Stimulated activated CD4-positive, alpha-beta T cell treated with anti-CD3 and anti-CD28 coated beads, Interleukin-15, amount 100 ng/mL, for 1 hour (primary cell): ENCODE results near the gene CSNK1G3.
"Not testable (repeated sequence)": the region's sequence is repeated elsewhere in the genome, so short reads cannot be mapped to it uniquely, and the experiment has no call there.

Source experiments
- DNase-seq, 2 donors: peaks; one replicate each; pipeline ENCODE4 v3.0.0-alpha.2; 2020; ENCODE audit warnings: low read depth in 1 of 2, low spot score in 1 of 2

The CSNK1G3 gene

DNA sequence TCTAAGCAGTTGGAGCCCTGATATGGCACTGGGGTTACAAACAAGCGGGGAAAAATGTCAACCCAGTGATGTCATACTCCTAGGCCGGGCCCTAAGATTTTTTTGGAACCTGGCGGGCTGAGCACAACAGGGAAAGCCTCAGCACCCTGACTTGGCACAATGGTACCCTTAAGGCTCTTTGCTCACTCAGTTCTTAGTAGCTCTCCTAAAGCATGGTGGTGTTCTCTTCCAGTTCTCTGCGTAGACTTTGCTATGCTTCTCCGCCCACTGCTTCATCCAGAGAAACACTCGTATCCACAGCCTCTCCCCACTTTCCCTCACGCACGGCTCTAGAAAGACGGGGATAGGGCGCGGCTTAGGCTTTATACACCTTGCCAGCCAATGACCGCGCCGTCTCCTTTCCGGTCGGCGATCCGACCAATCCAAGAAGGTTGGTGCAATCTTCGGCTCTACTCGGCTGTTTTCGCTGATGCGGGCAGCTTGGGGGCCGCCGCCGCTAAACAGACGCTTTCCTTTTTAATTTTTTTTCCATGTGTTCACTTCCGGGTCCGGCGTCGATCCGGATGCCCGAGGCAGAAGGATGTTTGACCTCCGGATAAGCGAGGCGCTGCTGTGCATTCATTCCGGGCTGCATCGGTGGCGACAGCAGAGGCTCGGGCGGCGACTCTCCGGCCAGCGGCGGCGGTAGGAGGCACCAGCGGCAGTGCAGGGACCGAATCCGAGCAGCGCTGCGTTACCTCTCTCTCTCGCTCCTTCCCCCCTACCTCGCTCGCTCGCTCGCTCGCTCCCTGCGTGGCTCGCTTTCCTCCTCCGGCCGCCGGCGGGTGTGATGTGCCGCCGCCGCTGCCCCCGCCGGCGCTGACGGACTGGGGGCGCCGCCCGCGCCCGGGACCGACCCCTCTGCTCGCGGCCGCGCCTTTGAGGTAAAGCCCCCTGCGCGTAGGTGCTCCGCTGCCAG is at the start of gene CSNK1G3:
CSNK1G3 (plus strand) TSS at position 530 of the 958 bp plus-strand sequence. CDS start 33,487 bp downstream, outside the sequence.
- peak; percentile 76 to 81 for DNase-seq

DNA sequence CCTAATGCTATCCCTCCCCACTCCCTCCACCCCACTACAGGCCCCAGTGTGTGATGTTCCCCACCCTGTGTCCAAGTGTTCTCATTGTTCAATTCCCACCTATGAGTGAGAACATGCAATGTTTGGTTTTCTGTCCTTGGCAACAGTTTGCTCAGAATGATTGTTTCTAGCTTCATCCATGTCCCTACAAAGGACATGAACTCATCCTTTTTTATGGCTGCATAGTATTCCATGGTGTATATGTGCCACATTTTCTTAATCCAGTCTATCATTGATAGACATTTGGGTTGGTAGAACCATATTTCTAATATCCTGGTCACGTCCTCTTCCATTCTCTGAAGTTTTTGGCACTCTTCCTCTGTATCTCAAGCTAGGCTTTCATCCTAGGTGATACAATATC is 45.1 kb upstream of the CSNK1G3 start:
- DNase-seq = not testable (repeated sequence)

DNA sequence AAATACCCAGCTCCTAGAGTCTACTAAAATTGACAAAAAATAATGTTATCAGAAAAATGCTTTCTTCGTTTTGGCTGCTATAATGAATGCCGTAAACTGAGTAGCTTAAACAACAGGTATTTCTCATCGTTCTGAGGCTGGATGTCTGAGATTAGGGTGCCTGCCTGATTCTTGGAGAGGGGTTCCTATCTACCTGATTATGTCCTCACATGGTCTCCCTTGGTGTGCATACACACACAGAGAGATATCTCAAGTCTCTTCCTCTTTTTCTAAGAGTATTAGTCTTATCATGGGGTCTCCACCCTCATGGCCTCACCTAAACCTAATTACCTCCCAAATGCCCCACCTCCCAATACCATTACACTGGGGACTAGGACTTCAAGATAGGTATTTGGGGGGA is 40.6 kb upstream of the CSNK1G3 start:
- no peak for DNase-seq

DNA sequence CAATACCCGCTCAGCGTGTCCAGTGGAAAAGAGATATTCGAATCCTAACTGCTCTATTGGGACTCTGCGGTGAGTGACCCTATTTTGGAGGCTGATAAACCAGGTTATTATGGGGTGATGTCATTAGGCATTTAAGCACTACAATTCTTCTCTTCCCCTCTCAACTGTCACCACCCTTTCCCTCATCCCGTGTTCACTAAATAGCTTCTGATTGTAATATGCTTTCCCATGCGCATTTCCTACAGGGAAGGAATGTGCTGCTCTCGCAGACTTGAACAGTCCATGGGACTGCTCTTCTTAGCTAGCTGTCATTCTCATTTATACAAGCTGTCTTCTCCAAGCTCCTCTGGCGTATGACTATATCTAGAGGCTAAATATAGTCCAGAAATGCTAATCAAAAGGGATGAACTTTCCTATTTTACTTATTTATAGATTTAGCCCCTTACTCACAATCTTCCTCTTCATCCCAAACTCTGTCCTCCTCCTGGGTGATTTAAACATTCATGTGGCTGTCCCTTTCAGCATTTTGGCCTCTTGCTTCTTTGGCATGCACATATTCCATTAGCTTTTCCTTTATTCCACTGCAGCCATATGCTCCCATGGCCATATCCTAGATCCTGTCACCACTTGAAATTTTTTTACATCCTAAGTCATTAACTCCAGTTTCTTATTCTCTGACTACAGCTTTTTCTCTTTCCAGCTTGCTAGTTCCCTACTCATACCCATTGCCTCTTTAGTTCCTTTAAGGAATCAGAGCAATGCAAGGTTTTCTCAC is 39.6 kb upstream of the CSNK1G3 start:
- no peak for DNase-seq

DNA sequence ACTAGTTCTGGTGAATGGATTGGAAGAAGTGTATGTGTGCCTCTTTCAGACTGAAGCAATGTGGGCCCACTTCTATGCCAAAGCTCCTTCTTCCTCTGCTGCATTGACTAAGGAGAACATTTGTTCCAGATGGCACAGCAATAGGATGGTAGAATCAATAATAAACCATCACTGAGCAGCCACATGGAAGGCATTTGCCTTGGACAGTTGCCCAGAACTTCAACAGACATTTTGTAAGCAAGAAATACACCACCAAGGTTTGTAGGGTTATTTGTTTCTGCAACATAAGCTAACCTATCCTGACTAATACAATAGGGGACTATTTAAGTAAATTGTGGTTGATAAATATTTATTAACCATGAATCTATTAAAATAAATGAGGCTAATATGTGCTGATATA is 37.7 kb upstream of the CSNK1G3 start:
- DNase-seq = no peak

DNA sequence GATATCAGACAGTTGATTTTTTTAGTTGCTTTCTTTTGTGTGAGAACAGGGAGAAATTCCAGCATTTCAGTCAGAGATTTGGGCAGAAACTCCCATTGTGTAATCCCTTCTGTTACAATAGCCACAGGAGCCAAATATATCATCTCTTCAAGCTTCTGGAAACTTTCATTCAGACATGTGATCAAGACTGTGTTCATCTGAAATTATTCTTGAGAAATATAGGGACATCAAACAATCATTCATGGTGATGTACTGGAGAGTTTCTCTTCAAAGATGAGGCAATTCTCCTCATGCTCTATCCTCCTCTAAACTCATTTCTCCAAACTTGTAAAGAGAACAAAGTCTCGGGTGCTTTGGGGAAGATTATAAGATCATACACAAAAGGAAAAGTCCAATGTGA is 35.2 kb upstream of the CSNK1G3 start:
- DNase-seq = no peak

DNA sequence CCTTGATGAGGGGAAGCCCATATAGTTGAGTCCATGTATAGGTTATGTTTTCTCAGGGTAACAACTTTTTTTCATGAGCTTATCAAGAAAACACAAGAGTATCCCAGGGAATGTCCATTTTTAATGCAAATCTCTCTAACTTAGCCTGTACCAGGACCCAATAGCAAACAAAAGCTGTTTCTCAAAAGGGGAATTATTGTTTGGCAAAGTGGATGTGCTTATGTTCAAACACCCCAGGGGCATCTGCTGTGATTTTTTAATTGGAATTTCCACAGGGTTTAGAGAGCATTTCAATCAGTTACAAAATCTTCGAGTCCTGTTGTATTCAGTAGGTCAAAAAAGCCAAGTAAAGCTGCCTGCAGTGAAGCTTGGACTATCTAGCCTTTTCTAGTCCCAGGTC is 33.4 kb upstream of the CSNK1G3 start:
- no peak for DNase-seq

DNA sequence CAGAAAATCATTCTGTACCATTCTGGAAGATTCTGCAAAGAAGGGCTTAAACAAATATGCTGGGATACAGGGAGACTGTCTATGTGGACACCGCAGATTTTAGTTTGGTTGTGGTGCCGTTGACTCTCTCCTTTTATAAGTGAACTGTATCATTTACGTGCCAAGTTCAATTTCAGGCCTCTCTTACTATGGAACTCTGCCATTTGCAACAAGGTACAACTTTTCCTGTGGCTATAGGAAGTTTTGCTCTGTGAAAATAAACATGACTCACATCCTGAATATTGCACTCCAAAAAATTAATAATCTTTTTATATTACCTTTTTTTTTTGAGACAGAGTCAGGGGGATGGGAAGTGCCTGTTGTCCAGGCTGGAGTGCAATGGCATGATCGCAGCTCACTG is 29.7 kb upstream of the CSNK1G3 start:
- DNase-seq = no peak

DNA sequence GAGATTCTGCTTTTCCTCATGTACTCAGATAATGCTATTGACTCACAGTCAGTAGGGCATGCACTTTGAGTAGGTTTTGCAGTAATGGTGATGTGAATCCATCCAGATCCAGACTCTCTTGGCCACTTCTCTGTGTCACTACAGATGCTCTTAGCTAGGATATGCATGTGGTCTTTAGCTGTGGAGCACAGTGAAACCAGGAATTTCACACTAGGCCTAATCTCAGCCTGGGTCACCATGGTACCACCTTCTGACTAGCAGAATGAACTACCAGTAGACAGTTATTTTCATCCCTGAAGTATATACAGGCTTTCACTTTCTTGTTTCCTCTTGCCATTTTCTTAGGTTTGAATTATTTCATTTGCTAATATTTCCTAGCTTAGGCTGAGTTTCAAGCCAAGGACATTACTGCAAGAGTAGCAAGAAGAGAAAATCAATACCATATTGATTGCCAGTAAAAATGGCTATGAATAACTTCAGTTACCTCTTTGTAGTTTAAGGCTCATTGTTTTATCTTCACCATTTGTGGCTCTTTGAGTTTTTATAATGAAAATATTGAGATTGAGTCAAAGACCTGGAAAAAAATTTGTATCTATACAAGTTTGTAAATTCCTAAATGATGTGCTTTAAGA is 28.4 kb upstream of the CSNK1G3 start:
- DNase-seq = no peak

DNA sequence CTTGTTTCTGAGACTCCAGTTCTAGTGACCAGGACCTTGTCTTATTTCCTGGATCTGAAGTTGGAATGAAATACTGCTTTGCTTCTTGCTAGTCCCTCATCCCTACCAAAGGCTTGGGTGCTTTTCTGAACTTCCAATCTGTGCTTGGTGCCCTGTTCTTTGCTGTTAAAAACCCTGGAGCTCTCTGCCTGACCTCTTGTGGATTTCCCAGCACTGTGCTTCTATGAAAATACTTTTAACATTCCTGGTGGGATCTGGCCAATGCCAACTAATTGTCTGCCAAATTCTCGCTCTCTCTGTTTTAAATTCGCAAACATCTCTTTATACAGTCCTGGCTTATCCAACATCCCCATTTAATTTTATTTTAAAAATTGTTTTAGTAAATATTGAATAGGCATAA is 26.7 kb upstream of the CSNK1G3 start:
- DNase-seq = no peak

DNA sequence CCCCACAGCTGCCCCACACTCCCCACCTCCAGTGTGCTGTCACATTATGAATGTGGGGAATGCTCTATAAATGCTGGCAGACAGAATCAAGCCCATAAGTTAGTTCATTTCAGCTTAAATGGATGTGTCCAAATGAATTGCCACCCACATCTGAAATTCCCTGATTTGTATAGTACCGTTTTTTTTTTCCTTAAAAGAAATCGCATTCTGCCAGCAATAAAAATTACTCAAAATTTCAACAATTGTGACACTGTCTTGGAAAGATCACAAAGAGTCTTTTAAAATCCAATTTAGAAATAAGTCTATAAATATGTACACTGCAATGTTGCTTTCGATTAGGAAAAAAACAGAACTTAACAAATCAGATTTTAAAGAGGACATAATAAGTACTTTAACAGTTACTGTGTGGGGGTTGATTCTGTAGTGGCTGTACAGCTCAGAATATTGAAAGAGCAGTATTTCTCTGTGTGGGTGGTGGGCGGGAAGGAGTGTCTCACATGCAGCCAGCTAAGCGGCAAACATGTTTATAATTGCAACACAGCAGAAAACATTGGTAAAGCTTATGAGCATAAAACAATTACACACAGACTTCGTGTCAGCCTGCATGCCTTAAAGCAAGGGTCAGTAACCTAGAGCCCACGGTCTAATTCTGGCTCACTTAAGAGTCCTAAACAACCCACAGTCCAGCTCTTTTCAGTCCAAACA is 24.9 kb upstream of the CSNK1G3 start:
- DNase-seq = no peak

DNA sequence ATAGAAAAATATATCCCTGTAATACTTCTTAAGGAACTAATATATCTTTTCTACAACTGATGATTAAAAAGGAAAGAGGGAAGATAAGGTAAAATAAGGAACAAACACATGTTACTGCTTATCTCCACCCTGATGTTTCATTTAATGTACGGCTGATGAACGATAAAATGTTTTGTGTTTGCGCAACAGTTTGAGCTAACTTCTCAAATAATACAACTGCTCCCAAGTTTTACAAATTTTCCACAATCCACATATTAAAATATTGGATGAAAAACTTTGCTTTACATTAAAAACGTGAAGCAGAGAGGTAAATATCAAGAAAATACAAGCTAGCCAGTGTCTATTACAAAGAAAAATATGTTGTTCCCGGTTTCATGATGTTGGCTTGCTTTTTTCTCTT is 21.0 kb upstream of the CSNK1G3 start:
- no peak for DNase-seq

DNA sequence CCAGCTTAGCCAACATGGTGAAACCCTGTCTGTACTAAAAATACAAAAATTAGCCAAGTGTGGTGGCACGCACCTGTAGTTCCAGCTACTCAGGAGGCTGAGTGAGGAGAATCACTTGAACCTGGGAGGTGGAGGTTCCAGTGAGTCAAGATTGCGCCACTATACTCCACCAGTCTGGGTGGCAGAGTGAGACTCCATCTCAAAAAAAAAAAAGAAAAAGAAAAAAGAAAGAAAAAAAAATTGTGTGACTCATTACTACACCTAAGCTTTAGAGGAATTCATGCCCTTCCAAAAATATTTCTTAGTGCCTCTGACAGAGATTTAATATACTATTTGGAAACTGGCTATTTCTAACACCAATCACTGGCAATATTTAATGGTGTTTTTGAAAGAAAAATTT is 16.8 kb upstream of the CSNK1G3 start:
- DNase-seq = not testable (repeated sequence)

DNA sequence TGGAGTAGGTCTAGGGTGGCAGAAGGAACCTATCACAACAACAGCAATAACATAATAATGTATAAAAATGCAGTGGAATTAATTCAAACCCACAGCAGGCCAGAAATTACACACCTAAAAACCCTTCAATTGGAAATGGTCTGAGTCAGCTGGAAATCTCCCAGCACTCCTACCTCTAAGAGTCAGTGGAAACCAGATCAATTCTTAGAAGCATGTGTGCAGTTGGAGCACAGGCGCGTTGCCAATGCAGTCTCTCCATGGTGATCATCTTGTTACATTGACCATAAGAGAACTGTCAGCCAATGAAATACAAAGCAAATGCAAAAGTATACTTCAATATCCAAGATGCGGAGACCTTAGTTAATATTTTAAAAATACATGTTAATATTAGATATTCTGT is 15.1 kb upstream of the CSNK1G3 start:
- no peak for DNase-seq

DNA sequence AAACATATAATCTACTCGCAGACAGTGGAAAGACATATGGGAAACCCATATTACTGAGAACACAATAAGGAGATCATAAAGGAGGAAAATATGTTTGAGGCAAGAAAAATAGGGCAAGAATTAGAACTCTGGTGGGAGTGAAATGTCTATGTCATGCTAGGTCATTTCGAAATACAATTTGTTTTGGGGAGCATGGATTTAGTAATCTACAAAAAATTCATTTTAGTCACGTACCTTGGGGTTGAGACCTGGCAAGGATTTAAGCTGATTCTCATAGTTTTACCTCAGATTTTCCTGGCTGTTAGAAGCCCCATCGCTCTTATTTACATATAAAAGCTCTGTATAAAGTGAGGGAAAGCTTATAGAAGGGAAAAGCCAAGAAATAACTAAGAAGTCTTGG is 11.5 kb upstream of the CSNK1G3 start:
- no peak for DNase-seq

DNA sequence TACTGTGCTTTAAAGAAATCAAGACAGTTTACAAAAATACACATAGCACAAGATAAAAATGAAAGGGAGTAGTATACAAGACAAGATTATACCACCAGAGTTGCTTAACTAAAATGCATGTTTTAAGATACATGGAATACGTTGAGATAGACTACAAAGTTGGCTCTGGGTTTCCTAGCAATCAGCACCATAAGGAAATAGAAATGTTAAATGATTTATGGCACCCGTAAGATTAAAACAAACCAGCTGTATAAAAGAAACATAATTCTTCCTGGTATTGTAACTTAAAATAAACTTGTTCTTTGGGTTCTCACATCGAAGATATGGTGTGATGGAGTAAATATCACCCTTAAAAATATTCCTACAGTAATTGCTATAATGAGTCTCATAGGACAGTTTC is 9.9 kb upstream of the CSNK1G3 start:
- DNase-seq = no peak

DNA sequence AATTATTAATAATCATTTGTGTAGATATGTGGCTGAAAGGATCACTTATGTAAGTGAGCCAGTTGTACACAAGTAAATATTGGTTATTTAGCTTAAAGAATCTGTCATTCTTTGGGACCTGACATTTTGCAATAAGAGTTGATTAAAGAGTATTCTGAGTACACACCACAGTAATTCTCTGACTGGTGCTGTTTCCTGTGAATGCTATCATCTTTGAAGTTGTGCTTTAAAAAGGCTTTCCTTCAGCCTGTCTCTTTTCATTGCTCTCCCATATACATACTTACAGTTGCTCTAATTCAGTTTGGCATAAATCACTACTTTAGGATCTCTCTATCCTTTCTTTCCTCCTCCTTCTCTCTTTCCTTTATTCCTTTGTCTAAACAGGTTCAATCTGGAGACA is 8.7 kb upstream of the CSNK1G3 start:
- no peak for DNase-seq

DNA sequence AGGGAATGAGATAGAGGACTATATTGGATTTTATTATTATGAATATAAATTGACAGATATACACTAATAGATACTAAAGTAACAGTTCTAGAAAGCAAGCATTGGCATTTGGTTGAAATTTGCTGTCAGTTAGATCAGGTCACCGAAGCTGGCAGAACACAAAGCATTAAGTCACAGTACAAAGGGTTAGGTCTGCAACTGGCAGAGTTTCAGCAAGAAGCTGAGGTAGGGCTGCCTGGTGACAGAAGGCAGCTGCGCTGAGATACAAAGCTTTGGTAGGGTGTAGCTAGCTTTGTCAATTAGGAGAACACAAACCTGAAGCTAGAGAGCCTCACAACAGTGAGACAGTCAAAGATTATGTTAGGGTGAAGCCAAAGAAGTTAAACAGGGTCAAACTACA is 6.3 kb upstream of the CSNK1G3 start:
- no peak for DNase-seq

DNA sequence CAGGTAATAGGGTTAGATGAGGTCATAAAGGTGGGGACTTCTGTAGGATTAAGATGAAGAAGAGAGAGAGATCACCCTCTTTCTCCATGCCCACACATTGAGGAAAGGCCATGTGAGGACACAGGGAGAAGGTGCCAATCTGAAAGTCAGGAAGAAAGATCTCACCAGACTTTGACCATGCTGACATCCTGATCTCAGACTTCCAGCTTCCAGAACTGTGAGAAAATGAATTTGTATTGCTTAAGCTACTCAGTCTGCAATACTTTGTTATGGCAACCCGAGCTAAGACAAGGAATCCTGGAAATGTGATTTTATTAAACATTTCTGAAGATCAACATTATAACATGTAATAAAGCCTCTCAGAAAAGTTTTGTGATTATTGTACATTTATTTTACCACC is 3.5 kb upstream of the CSNK1G3 start:
- DNase-seq = no peak

DNA sequence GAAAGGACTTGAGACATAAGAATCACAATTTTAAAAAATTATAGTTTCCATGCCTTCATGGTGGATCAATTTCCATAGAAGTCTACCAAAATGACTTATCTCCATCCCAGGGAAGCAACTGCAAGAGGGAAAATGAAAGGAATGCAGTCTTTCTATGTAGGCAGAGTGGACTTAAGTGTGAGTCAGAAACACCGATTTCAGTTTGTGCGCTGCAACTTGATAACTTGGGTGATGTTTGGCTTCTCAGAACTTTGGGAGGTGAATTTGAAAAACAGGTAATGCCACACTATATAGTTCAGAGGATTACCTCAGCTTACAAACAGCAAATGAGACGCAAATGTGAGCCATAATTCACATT is 708 bp upstream of the CSNK1G3 start:
- no peak for DNase-seq
